ENCODE data around the gene KDSR. TPM values are rescaled to one million over a fixed set of nuclear protein-coding genes. Genes with fewer than 3 reads are reported as not detected.

Gene KDSR
- total and polyA plus RNA-seq, 2 donors (not counting 1 experiment from before 2014, with no cell fraction given): 6.4 to 21.1 TPM

- ChIA-PET POLR2A (no interaction called here), CTCF (interaction anchor here (1.0 to 8.6 kb wide), 2 partner anchors 95 to 213 kb away, joined by 3 to 90 read pairs; no protein-coding TSS in a partner anchor)
- Histone ChIP-seq H3K9me3 (ENCODE audit: control extremely low read depth in 1 of 3, control insufficient read depth in 2 of 3, insufficient read depth in 1 of 3, low read length in 2 of 3) (no peaks in the 10 kb centered on the region), H3K36me3 (replicated peaks in 1 of 2; ENCODE audit: control extremely low read depth in 1 of 2, control insufficient read depth in 1 of 2, extremely low read depth in 1 of 2, insufficient read depth in 2 of 2, low read length in 1 of 2) (peaks cover 0 to 34% of the 10 kb centered on the region in 2 experiments), H3K79me2 (ENCODE audit: control insufficient read depth, insufficient read depth, low read length) (no peaks in the 10 kb centered on the region), H3K27me3 (replicated peaks in 1 of 4; ENCODE audit: control extremely low read depth in 1 of 4, control insufficient read depth in 3 of 4, insufficient read depth in 4 of 4, low read length in 3 of 4) (no peaks in the 10 kb centered on the region), H3K4me1 (ENCODE audit: control insufficient read depth in 2 of 2, insufficient read depth in 2 of 2, low read length in 2 of 2) (peaks cover 5 to 7% of the 10 kb centered on the region in 2 donors), H3K4me2 (replicated peaks; ENCODE audit: low read depth, low read length, poor library complexity, severe bottlenecking) (no peak overlapping the region), H2AFZ (ENCODE audit: insufficient read depth, low read depth, low read length, poor library complexity, severe bottlenecking) (no peak overlapping the region), H3K9ac (ENCODE audit: low read length) (no peak overlapping the region), H3K4me3 (ENCODE audit: control extremely low read depth in 1 of 5, extremely low read depth in 1 of 5, insufficient read depth in 1 of 5, low read depth in 2 of 5, low read length in 4 of 5) (no peak overlapping the region), H4K20me1 (ENCODE audit: control insufficient read depth, insufficient read depth, low read length, poor library complexity, severe bottlenecking) (no peaks in the 10 kb centered on the region), H3K27ac (ENCODE audit: low read length in 2 of 2) (no peak overlapping the region)
- DNase-seq: no peak
- 92% methylated on average over 4 of the region's 5 CpGs for WGBS (ENCODE audit: insufficient coverage)
- Mint-ChIP-seq H3K4me3 (no peak overlapping the region), H3K4me1 (peaks cover 8% of the 10 kb centered on the region), H3K9me3 (ENCODE audit: insufficient read depth) (no peaks in the 10 kb centered on the region), H3K27ac (no peak overlapping the region), H3K27me3 (no peaks in the 10 kb centered on the region)
- TF ChIP-seq EZH2 (IDR thresholded peaks at IDR 0.05; ENCODE audit: borderline replicate concordance, insufficient read depth, low read depth, low read length, poor library complexity, severe bottlenecking): no peak
- TF ChIP-seq CTCF (IDR thresholded peaks at IDR 0.05): no peak
- ATAC-seq (ENCODE audit: low read depth): no peak
- intact Hi-C loops (cut with micrococcal nuclease): no loop called here
These were observed 22.7 kb downstream of the KDSR start for GRCh38 chr18:63344263-63344662.

GRCh38 chr18:63342206-63342605 is 24.8 kb downstream of the KDSR start:
- ATAC-seq (ENCODE audit: low read depth): peak; percentile 60

More at GRCh38 chr18:63342206-63342605, 24.8 kb downstream of the KDSR start:
- ChIA-PET CTCF (interaction anchor here (0.7 to 8.6 kb wide), 8 partner anchors 11 to 805 kb away, joined by 3 to 90 read pairs (median 4); no protein-coding TSS in a partner anchor), POLR2A (no interaction called here)
- no peak overlapping the region for H3K27ac Mint-ChIP-seq
- DNase-seq: peak; percentile 27
- no peaks in the 10 kb centered on the region for H3K79me2 ChIP-seq (ENCODE audit: control insufficient read depth, insufficient read depth, low read length)
- intact Hi-C loops (cut with micrococcal nuclease): loop anchor here (1.0 kb wide), 1 partner anchor 97 kb away; no protein-coding TSS in a partner anchor
- H3K9me3 ChIP-seq (ENCODE audit: control extremely low read depth in 1 of 3, control insufficient read depth in 2 of 3, insufficient read depth in 1 of 3, low read length in 2 of 3): no peaks in the 10 kb centered on the region
- peaks cover 1% of the 10 kb centered on the region for H3K4me1 Mint-ChIP-seq
- WGBS (ENCODE audit: insufficient coverage): 68% methylated on average over 5 of the region's 5 CpGs
- TF ChIP-seq EZH2 (IDR thresholded peaks at IDR 0.05; ENCODE audit: borderline replicate concordance, insufficient read depth, low read depth, low read length, poor library complexity, severe bottlenecking) (no peak), CTCF (IDR thresholded peaks at IDR 0.05) (peak; percentile 40)
- H3K27me3 Mint-ChIP-seq: no peaks in the 10 kb centered on the region
- no peaks in the 10 kb centered on the region for H3K9me3 Mint-ChIP-seq (ENCODE audit: insufficient read depth)
- H3K27ac ChIP-seq (ENCODE audit: low read length in 2 of 2): no peak overlapping the region
- no peak overlapping the region for H3K4me3 Mint-ChIP-seq
- H4K20me1 ChIP-seq (ENCODE audit: control insufficient read depth, insufficient read depth, low read length, poor library complexity, severe bottlenecking): no peaks in the 10 kb centered on the region
- no peak overlapping the region for H2AFZ ChIP-seq (ENCODE audit: insufficient read depth, low read depth, low read length, poor library complexity, severe bottlenecking)
- H3K36me3 ChIP-seq (replicated peaks in 1 of 2; ENCODE audit: control extremely low read depth in 1 of 2, control insufficient read depth in 1 of 2, extremely low read depth in 1 of 2, insufficient read depth in 2 of 2, low read length in 1 of 2): peaks cover 0 to 38% of the 10 kb centered on the region in 2 experiments
- no peak overlapping the region for H3K4me3 ChIP-seq (ENCODE audit: control extremely low read depth in 1 of 5, extremely low read depth in 1 of 5, insufficient read depth in 1 of 5, low read depth in 2 of 5, low read length in 4 of 5)
- no peaks in the 10 kb centered on the region for H3K27me3 ChIP-seq (replicated peaks in 1 of 4; ENCODE audit: control extremely low read depth in 1 of 4, control insufficient read depth in 3 of 4, insufficient read depth in 4 of 4, low read length in 3 of 4)
- H3K4me1 ChIP-seq (ENCODE audit: control insufficient read depth in 2 of 2, insufficient read depth in 2 of 2, low read length in 2 of 2): no peaks in the 10 kb centered on the region
- H3K4me2 ChIP-seq (replicated peaks; ENCODE audit: low read depth, low read length, poor library complexity, severe bottlenecking): no peak overlapping the region
- H3K9ac ChIP-seq (ENCODE audit: low read length): no peak overlapping the region

Data from B cell (primary cell).